WTC11 (cell line): Measurements from ENCODE around the gene ROCK1. TPM values are rescaled to one million over a fixed set of nuclear protein-coding genes. Genes with fewer than 3 reads are reported as not detected.

ENCODE experiments used
- ATAC-seq: fragments of 200-7000 bp; cut with Tn5 transposase; 2 replicates; pipeline ENCODE4 v1.10.0; 2021; ENCODE audit warnings: mild to moderate bottlenecking, moderate library complexity
- CTCF ChIA-PET: fragments of 300-600 bp; sonication (Branson Sonifier 250); formaldehyde crosslinking; loops from one replicate; lab custom pipeline; 2021; ENCODE audit warnings: antibody characterized with exemption; lab: Charles Lee
- POLR2A ChIA-PET: fragments of 350-600 bp; sonication (Branson Sonifier 250); formaldehyde crosslinking; loops from one replicate; lab custom pipeline; 2021; ENCODE audit warnings: antibody characterized with exemption; lab: Charles Lee
- DNase-seq: peaks from one replicate; pipeline ENCODE4 v3.0.0; 2021; ENCODE audit warnings: low spot score
- H3K27ac Mint-ChIP-seq: 2 replicates; pipeline ENCODE4 v1.8.0; 2021; ENCODE audit warnings: mixed read lengths
- H3K27me3 Mint-ChIP-seq: 2 replicates; pipeline ENCODE4 v1.8.0; 2021; ENCODE audit warnings: low read depth, mild to moderate bottlenecking, moderate library complexity, mixed read lengths
- H3K36me3 Mint-ChIP-seq: 2 replicates; pipeline ENCODE4 v1.8.0; 2021; ENCODE audit warnings: mixed read lengths
- H3K4me1 Mint-ChIP-seq: 2 replicates; pipeline ENCODE4 v1.8.0; 2022; ENCODE audit warnings: mixed read lengths
- H3K4me3 Mint-ChIP-seq: 2 replicates; pipeline ENCODE4 v1.8.0; 2021; ENCODE audit warnings: mild to moderate bottlenecking, moderate library complexity, mixed read lengths
- H3K9me3 Mint-ChIP-seq: 2 replicates; pipeline ENCODE4 v1.8.0; 2021; ENCODE audit warnings: mixed read lengths
- ATF2 ChIP-seq: sonication (generic); formaldehyde crosslinking; IDR thresholded peaks from 2 replicates; pipeline ENCODE4 v1.8.1; 2022; ENCODE audit warnings: low read depth, missing genetic modification reagents, borderline replicate concordance
- CREB1 ChIP-seq: sonication (generic); formaldehyde crosslinking; IDR thresholded peaks from 2 replicates; pipeline ENCODE4 v1.8.0; 2023; ENCODE audit warnings: mild to moderate bottlenecking, missing genetic modification reagents
- ETV6 ChIP-seq: sonication (generic); formaldehyde crosslinking; IDR thresholded peaks from 2 replicates; pipeline ENCODE4 v1.8.1; 2022; ENCODE audit warnings: mild to moderate bottlenecking, missing genetic modification reagents
- GABPB1 ChIP-seq: sonication (generic); formaldehyde crosslinking; IDR thresholded peaks from 2 replicates; pipeline ENCODE4 v1.8.1; 2023; ENCODE audit warnings: mild to moderate bottlenecking, missing genetic modification reagents
- JAZF1 ChIP-seq: fragments of 250-450 bp; sonication (Bioruptor Pico); IDR thresholded peaks from 2 replicates; pipeline ENCODE4 v1.9.0; 2021; ENCODE audit warnings: moderate library complexity, mild to moderate bottlenecking, inconsistent platforms
- OVOL2 ChIP-seq: fragments of 250-450 bp; sonication (Bioruptor Pico); IDR thresholded peaks from 2 replicates; pipeline ENCODE4 v1.9.0; 2021; ENCODE audit warnings: mild to moderate bottlenecking, borderline replicate concordance
- USF2 ChIP-seq: sonication (generic); formaldehyde crosslinking; IDR thresholded peaks from 2 replicates; pipeline ENCODE4 v1.8.1; 2023; ENCODE audit warnings: mild to moderate bottlenecking, missing genetic modification reagents, moderate library complexity
- ZNF121 ChIP-seq: sonication (generic); formaldehyde crosslinking; IDR thresholded peaks from 2 replicates; pipeline ENCODE4 v1.8.0; 2023; ENCODE audit warnings: missing genetic modification reagents
- total RNA-seq: library from RNA; stranded (reverse); gene quantifications from 3 replicates; pipeline ENCODE4 v1.2.3, GENCODE V29; 2021
- TF ChIP-seq, protein P1 (sequence below): sonication (generic); formaldehyde crosslinking; IDR thresholded peaks from 2 replicates; pipeline ENCODE4 v1.8.1; 2022; ENCODE audit warnings: low read depth, mild to moderate bottlenecking, moderate library complexity, missing genetic modification reagents, borderline replicate concordance
- TF ChIP-seq, protein P2 (sequence below): sonication (generic); formaldehyde crosslinking; IDR thresholded peaks from 2 replicates; pipeline ENCODE4 v1.8.1; 2023; ENCODE audit warnings: mild to moderate bottlenecking, missing genetic modification reagents
- TF ChIP-seq, protein P3 (sequence below): sonication (generic); formaldehyde crosslinking; IDR thresholded peaks from 2 replicates; pipeline ENCODE4 v1.8.0; 2023; ENCODE audit warnings: missing genetic modification reagents
- TF ChIP-seq, protein P4 (sequence below): sonication (generic); formaldehyde crosslinking; IDR thresholded peaks from 2 replicates; pipeline ENCODE4 v1.8.0; 2023; ENCODE audit warnings: missing genetic modification reagents, mild to moderate bottlenecking, borderline replicate concordance
- TF ChIP-seq, protein P5 (sequence below): sonication (generic); formaldehyde crosslinking; IDR thresholded peaks from 2 replicates; pipeline ENCODE4 v1.8.0; 2022; ENCODE audit warnings: mild to moderate bottlenecking, missing genetic modification reagents
- TF ChIP-seq, protein P6 (sequence below): sonication (generic); formaldehyde crosslinking; IDR thresholded peaks from 2 replicates; pipeline ENCODE4 v1.8.1; 2022; ENCODE audit warnings: mild to moderate bottlenecking, moderate library complexity, missing genetic modification reagents
- TF ChIP-seq, protein P7 (sequence below): fragments of 250-450 bp; sonication (Bioruptor Pico); IDR thresholded peaks from 2 replicates; pipeline ENCODE4 v1.9.0; 2021; ENCODE audit warnings: moderate library complexity, mild to moderate bottlenecking, inconsistent platforms, borderline replicate concordance
- TF ChIP-seq, protein P8 (sequence below): sonication (generic); formaldehyde crosslinking; conservative IDR thresholded peaks from 2 replicates; pipeline ENCODE4 v1.8.1; 2022; ENCODE audit warnings: mild to moderate bottlenecking, missing genetic modification reagents

The ROCK1 gene
- total RNA-seq, 1 experiment from 2014 or later, result 42.2 TPM

GRCh38 chr18:21129566-21130216 lies 18.1 kb upstream of the ROCK1 start (continued):
- TF ChIP-seq, protein P1, sequence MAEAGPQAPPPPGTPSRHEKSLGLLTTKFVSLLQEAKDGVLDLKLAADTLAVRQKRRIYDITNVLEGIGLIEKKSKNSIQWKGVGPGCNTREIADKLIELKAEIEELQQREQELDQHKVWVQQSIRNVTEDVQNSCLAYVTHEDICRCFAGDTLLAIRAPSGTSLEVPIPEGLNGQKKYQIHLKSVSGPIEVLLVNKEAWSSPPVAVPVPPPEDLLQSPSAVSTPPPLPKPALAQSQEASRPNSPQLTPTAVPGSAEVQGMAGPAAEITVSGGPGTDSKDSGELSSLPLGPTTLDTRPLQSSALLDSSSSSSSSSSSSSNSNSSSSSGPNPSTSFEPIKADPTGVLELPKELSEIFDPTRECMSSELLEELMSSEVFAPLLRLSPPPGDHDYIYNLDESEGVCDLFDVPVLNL, result no peak
- no peak for TF ChIP-seq ETV6

DNA sequence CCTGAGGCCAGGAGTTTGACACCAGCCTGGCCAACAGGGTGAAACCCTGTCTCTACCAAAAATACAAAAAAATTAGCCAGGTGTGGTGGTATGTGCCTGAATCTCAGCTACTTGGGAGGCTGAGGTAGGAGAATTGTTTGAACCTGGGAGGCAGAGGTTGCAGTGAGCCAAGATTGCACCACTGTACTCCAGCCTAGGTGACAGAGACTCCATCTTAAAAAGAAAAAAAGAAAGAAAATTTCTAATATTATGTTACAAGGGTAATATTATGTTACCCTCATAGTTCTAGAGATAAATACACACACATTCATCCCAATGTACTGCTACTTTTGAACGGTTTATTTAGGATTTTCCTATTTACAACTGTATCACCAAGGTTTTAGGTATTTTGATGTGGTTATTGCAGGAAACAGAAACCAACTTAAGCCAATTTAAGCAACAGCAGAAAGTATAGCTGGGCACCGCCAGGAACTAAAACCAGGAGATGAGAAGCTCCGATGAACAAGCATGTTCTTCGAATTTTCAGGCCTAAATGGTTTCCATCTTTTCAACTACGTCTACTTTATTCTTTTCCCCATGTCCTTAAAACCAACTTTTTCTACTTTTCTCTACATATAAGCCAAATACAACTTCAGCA lies 11.8 kb upstream of the ROCK1 start:
- POLR2A ChIA-PET, result interaction anchor here (1.4 kb wide), 1 partner anchor 12 kb away, joined by 3 read pairs; the partner anchor contains the start of gene ROCK1
- H3K27ac Mint-ChIP-seq, result no peak overlapping the region
- no peak for DNase-seq
- no peaks in the 10 kb centered on the region for H3K4me1 Mint-ChIP-seq
- H3K9me3 Mint-ChIP-seq, result peaks cover 7% of the 10 kb centered on the region
- ATAC-seq, result no peak
- no peaks in the 10 kb centered on the region for H3K36me3 Mint-ChIP-seq
- CTCF ChIA-PET, result no interaction called here
- no peak for TF ChIP-seq ZNF121 (CRISPR knock-in tag)
- no peak for TF ChIP-seq JAZF1 (CRISPR knock-in tag)
- no peak for TF ChIP-seq OVOL2 (CRISPR knock-in tag)
- TF ChIP-seq, protein P2, sequence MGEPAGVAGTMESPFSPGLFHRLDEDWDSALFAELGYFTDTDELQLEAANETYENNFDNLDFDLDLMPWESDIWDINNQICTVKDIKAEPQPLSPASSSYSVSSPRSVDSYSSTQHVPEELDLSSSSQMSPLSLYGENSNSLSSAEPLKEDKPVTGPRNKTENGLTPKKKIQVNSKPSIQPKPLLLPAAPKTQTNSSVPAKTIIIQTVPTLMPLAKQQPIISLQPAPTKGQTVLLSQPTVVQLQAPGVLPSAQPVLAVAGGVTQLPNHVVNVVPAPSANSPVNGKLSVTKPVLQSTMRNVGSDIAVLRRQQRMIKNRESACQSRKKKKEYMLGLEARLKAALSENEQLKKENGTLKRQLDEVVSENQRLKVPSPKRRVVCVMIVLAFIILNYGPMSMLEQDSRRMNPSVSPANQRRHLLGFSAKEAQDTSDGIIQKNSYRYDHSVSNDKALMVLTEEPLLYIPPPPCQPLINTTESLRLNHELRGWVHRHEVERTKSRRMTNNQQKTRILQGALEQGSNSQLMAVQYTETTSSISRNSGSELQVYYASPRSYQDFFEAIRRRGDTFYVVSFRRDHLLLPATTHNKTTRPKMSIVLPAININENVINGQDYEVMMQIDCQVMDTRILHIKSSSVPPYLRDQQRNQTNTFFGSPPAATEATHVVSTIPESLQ (CRISPR knock-in tag), result no peak
- TF ChIP-seq, protein P3, sequence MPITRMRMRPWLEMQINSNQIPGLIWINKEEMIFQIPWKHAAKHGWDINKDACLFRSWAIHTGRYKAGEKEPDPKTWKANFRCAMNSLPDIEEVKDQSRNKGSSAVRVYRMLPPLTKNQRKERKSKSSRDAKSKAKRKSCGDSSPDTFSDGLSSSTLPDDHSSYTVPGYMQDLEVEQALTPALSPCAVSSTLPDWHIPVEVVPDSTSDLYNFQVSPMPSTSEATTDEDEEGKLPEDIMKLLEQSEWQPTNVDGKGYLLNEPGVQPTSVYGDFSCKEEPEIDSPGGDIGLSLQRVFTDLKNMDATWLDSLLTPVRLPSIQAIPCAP (CRISPR knock-in tag), result no peak
- TF ChIP-seq, protein P4, sequence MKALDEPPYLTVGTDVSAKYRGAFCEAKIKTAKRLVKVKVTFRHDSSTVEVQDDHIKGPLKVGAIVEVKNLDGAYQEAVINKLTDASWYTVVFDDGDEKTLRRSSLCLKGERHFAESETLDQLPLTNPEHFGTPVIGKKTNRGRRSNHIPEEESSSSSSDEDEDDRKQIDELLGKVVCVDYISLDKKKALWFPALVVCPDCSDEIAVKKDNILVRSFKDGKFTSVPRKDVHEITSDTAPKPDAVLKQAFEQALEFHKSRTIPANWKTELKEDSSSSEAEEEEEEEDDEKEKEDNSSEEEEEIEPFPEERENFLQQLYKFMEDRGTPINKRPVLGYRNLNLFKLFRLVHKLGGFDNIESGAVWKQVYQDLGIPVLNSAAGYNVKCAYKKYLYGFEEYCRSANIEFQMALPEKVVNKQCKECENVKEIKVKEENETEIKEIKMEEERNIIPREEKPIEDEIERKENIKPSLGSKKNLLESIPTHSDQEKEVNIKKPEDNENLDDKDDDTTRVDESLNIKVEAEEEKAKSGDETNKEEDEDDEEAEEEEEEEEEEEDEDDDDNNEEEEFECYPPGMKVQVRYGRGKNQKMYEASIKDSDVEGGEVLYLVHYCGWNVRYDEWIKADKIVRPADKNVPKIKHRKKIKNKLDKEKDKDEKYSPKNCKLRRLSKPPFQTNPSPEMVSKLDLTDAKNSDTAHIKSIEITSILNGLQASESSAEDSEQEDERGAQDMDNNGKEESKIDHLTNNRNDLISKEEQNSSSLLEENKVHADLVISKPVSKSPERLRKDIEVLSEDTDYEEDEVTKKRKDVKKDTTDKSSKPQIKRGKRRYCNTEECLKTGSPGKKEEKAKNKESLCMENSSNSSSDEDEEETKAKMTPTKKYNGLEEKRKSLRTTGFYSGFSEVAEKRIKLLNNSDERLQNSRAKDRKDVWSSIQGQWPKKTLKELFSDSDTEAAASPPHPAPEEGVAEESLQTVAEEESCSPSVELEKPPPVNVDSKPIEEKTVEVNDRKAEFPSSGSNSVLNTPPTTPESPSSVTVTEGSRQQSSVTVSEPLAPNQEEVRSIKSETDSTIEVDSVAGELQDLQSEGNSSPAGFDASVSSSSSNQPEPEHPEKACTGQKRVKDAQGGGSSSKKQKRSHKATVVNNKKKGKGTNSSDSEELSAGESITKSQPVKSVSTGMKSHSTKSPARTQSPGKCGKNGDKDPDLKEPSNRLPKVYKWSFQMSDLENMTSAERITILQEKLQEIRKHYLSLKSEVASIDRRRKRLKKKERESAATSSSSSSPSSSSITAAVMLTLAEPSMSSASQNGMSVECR, result no peak
- no peak overlapping the region for H3K4me3 Mint-ChIP-seq
- H3K27me3 Mint-ChIP-seq, result no peaks in the 10 kb centered on the region

- H3K27ac Mint-ChIP-seq, result no peak overlapping the region
- peaks cover 23% of the 10 kb centered on the region for H3K4me1 Mint-ChIP-seq
- ATAC-seq (no peak), DNase-seq (no peak)
- H3K4me3 Mint-ChIP-seq, result no peak overlapping the region
- H3K36me3 Mint-ChIP-seq, result no peaks in the 10 kb centered on the region
- CTCF ChIA-PET, result no interaction called here
- H3K9me3 Mint-ChIP-seq, result no peaks in the 10 kb centered on the region
- POLR2A ChIA-PET, result no interaction called here
- H3K27me3 Mint-ChIP-seq, result no peaks in the 10 kb centered on the region; the same call in 1 of the 2 replicates
- TF ChIP-seq, protein P5, sequence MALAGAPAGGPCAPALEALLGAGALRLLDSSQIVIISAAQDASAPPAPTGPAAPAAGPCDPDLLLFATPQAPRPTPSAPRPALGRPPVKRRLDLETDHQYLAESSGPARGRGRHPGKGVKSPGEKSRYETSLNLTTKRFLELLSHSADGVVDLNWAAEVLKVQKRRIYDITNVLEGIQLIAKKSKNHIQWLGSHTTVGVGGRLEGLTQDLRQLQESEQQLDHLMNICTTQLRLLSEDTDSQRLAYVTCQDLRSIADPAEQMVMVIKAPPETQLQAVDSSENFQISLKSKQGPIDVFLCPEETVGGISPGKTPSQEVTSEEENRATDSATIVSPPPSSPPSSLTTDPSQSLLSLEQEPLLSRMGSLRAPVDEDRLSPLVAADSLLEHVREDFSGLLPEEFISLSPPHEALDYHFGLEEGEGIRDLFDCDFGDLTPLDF (CRISPR knock-in tag), result no peak
- TF ChIP-seq, protein P6, sequence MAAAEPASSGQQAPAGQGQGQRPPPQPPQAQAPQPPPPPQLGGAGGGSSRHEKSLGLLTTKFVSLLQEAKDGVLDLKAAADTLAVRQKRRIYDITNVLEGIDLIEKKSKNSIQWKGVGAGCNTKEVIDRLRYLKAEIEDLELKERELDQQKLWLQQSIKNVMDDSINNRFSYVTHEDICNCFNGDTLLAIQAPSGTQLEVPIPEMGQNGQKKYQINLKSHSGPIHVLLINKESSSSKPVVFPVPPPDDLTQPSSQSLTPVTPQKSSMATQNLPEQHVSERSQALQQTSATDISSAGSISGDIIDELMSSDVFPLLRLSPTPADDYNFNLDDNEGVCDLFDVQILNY (CRISPR knock-in tag), result no peak
- TF ChIP-seq ATF2 (CRISPR knock-in tag) (no peak), USF2 (CRISPR knock-in tag) (no peak), CREB1 (CRISPR knock-in tag) (no peak), GABPB1 (CRISPR knock-in tag) (no peak)
- TF ChIP-seq, protein P7, sequence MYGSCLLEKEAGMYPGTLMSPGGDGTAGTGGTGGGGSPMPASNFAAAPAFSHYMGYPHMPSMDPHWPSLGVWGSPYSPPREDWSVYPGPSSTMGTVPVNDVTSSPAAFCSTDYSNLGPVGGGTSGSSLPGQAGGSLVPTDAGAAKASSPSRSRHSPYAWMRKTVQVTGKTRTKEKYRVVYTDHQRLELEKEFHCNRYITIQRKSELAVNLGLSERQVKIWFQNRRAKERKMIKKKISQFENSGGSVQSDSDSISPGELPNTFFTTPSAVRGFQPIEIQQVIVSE (CRISPR knock-in tag), result no peak
- TF ChIP-seq, protein P8, sequence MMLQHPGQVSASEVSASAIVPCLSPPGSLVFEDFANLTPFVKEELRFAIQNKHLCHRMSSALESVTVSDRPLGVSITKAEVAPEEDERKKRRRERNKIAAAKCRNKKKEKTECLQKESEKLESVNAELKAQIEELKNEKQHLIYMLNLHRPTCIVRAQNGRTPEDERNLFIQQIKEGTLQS (CRISPR knock-in tag), result no peak
Observed at GRCh38 chr18:21118806-21119205, 7.2 kb upstream of the ROCK1 start.
